GM19438 (cell line): Measurements from ENCODE around the gene ANKRD2.
"Not testable (repeated sequence)": the region's sequence is repeated elsewhere in the genome, so short reads cannot be mapped to it uniquely, and the experiment has no call there.

ENCODE experiments used
- ATAC-seq: cut with Tn5 transposase; IDR thresholded peaks from one replicate; pipeline ENCODE4 v1.9.1; 2021; ENCODE audit warnings: low read depth; ENCODE audit not compliant: unreplicated experiment

The ANKRD2 gene

GRCh38 chr10:97546456-97547270 is 25.9 kb upstream of the ANKRD2 start:
- no peak for ATAC-seq

- no peak for ATAC-seq
These were observed 25.3 kb upstream of the ANKRD2 start for GRCh38 chr10:97547271-97547600.

DNA sequence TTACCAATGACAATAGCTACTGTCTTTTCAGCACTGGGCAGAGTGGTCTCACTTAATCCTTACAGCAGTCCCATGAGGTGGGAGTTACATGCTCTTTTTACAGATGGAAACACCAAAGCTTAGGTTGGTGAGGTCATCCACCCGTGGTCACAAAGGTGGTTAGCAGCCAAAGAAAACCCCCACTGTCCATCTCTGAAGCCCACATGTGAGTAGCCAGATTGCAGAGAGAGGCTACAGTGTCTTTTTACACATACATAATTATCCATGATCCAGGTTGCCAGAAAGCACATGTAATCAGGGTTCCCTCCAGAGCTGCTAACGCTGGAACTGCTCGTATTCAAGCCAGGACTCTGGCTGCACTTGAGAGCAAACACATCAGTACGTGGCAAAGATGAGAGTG is 24.6 kb upstream of the ANKRD2 start:
- no peak for ATAC-seq

GRCh38 chr10:97548828-97549455 is 23.6 kb upstream of the ANKRD2 start:
- no peak for ATAC-seq

DNA sequence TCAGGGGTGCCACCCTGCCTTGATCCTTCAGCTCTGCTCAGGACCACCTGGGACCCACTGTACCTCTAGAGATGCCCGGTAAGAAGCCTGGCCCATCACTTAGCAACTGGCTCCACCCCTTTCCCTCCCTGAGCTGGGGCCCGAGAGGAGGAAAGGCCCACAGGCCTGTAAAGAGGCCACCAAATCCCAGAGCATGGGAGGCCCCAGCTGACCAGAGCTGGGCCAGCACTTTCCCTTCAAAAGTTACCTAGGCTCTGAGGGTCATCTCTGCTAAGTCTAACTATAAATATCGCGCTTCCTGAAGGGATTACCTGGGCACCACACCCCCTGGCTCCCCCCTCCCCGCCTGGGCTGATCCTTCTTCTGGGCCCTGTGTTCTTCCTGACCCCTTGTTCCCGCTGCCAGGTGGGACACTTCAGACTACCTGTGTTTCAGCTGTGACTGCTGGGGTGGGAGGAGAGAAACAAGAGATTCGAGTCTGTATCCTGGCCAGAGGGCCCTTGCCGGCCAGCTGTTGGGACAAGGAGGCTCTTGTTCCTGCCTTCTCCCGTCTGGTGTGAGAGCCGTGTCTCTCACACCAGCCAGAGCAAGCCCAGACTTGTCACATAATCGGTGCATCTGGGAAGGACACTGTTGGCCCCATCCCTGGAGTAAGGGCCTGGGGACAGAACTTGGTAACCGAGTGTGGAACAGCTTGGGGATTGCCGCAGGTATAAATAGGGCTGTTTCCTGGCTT is 22.8 kb upstream of the ANKRD2 start:
- ATAC-seq: no peak

DNA sequence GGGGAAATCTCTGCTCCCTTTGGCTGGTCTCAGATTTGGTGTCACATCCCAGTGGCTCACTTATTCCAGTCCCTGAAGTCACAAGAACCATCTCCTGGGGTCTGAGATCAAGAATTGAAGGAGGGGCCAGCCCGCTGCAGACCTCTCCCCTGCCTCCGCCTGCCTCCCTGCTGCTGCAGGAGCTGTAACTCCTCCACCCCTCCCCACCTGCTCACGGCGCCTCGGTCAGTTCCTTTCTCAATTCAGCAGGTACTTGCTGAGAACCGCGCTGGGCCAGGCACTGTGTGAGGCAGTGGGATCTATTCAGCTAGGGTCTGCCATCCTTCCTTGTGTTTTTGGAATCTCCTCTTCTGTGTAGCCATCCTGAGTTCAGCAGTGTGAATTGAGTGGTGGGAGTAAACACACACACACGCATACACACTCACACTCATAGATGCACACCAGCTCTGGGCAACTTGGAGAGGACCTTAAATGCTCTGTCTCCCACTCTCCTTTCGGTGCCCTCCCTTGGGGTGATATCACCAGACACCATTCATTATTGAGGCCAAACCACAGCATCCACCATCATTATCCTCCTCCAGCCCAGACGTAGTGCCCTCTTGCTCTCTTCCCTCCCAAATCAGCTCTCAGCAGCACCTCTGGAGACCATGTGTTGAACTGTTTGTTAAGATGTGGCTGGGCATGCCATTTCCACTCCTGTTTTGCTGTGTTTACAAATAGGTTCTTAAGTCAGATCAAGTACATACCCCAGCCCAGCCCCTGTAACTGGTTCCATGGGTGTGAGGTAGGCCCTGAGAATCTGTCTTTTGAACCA is 22.0 kb upstream of the ANKRD2 start:
- ATAC-seq: no peak

- ATAC-seq: no peak
These were observed 21.3 kb upstream of the ANKRD2 start for GRCh38 chr10:97551271-97551670.

- ATAC-seq: no peak
These were observed 19.0 kb upstream of the ANKRD2 start for GRCh38 chr10:97553575-97554031.

DNA sequence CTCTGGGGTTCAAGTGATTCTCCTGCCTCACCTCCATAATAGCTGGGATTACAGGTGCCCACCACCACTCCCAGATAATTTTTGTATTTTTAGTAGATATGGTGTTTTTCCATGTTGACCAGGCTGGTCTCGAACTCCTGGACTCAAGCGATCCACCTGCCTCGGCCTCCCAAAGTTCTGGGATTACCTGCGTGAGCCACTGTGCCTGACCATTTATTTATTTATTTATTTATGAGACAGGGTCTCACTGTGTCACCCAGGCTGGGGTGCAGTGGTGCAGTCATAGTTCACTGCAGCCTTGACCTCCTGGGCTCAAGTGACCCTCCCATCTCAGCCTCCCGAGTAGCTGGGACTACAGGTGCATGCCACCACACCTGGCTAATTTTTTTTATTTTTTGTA is 18.2 kb upstream of the ANKRD2 start:
- not testable (repeated sequence) for ATAC-seq

DNA sequence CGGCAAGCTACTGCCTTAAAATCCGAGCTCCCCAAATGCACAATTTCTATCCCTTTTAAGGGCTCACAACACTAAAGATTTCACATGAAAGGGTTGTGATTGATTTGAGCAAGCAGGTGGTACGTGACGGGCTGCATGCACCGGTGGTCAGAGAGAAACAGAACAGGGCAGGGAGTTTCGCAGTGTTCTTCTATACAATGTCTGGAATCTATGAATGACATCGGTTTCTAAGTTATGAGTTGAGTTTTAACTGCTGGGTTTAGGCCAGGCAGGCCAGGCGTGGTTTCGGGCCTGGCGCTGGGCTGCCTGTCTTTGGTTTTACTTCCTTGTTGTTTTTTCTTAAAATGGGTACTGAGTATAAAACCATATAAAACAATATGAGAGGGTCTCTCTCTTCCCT is 17.0 kb upstream of the ANKRD2 start:
- ATAC-seq: not testable (repeated sequence)

GRCh38 chr10:97560731-97561381 is 11.7 kb upstream of the ANKRD2 start:
- not testable (repeated sequence) for ATAC-seq

DNA sequence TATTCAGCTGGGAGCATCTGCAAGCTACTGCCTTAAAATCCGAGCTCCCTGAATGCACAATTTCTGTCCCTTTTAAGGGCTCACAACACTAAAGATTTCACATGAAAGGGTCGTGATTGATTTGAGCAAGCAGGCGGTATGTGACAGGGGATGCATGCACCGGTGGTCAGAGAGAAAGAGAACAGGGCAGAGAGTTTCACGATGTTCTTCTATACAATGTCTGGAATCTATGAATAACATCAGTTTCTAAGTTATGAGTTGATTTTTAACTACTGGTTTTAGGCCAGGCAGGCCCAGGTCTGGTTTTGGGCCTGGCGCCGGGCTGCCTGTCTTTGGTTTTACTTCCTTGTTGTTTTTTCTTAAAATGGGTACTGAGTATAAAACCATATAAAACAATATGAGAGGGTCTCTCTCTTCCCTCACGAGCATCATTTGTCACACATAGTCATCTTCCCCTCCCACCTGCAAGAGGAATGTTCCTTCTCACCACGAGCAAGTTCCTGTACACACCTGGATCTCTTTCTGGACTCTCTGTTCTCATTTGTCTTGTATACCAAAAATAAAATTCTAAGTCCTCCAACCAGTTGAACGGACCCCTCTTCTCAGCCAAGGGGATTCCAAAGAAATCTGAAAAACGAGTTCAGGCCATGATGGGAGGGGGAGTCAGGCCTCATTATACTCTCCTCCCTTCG is 11.0 kb upstream of the ANKRD2 start:
- not testable (repeated sequence) for ATAC-seq

- ATAC-seq: not testable (repeated sequence)
These were observed 10.2 kb upstream of the ANKRD2 start for GRCh38 chr10:97562329-97562728.

DNA sequence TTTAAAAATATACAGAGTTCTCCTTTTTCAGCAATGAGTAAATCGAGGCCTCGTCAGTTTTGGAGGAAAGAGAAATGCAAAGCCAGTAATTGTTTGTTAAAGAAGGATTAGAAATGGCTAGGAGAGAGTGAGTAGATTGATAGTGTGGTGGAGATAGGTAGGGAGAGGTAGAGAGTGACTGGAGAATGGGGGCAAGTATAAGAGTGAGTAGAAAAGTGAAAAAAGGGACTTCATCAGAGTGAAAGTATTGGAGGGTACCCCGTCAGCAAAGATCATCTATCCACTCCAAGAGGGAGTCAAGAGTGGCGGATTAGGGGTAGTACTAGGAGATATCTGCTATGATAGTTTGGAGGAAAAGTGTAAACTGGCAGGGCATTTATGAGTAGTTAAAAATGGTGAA is 9.2 kb upstream of the ANKRD2 start:
- no peak for ATAC-seq

GRCh38 chr10:97564776-97565175 is 7.8 kb upstream of the ANKRD2 start:
- no peak for ATAC-seq

DNA sequence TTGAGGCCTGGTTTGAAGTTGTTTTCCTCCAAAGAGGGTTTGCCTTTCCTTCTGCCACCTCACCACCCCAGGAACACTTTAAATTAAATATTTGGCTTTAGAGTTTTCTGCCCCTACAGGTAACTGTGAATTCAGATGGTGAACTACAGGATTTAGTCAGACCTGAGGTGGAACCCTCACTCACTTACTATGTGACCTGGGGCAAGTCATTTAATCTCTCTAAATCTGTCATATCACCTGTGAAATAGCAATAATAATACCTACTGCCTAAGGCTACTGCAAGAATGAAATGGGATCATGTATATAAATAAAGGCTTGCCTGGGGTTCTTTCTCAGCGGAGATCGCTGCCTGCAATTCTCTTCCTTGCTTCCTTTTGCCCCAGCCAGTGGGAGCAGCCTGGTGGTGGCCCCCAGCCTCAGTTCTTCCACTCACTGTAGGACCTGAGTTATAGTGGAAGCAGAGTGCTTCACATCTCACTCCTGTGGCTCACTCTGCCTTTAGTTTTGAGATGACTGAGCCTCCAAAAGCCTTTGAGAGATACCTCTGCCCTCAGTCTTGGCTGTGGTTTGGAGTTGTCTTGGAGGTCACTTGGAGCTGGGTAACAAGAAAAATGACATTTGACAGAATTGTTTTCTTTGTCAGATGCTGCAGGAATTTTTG is 6.1 kb upstream of the ANKRD2 start:
- ATAC-seq: no peak

DNA sequence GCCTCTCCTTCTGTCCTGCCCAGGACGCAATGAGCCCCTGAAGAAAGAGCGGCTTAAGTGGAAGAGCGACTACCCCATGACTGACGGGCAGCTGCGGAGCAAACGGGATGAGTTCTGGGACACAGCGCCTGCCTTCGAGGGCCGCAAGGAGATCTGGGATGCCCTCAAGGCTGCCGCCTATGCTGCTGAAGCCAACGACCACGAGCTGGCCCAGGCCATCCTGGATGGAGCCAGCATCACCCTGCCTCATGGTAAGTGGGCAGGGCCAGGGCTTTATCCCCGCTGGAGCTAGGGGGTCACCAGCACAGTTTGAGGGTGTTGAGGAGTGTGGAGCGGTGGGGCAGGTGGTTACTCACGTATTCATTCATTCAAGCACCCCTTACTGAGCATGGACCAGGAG is 4.7 kb upstream of the ANKRD2 start:
- ATAC-seq: no peak

DNA sequence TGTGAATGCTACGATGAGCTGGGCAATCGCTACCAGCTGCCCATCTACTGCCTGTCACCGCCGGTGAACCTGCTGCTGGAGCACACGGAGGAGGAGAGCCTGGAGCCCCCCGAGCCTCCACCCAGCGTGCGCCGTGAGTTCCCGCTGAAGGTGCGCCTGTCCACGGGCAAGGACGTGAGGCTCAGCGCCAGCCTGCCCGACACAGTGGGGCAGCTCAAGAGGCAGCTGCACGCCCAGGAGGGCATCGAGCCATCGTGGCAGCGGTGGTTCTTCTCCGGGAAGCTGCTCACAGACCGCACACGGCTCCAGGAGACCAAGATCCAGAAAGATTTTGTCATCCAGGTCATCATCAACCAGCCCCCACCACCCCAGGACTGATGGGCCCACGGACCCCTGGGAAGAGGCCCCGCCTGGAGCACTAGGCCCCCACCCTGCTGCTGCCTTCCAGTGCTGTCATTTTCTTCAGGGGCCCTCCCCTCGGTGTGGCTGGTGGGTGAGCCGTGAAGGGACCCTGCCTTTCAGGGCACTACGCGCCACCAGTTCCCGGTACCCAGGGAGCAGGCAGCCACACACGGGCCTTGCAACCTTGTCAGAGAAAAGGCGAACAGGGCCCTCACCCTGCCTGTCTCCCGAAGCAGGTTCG is 2.3 kb upstream of the ANKRD2 start:
- no peak for ATAC-seq
